ENCODE results near the gene PDK2. TPM values are rescaled to one million over a fixed set of nuclear protein-coding genes. Genes with fewer than 3 reads are reported as not detected.
A peak's percentile ranks its signal among the peaks of the same experiment; 100 is the strongest.

Gene PDK2
- total and polyA plus RNA-seq, 12 donors = 88.1 to 337 (median 225) TPM

DNA sequence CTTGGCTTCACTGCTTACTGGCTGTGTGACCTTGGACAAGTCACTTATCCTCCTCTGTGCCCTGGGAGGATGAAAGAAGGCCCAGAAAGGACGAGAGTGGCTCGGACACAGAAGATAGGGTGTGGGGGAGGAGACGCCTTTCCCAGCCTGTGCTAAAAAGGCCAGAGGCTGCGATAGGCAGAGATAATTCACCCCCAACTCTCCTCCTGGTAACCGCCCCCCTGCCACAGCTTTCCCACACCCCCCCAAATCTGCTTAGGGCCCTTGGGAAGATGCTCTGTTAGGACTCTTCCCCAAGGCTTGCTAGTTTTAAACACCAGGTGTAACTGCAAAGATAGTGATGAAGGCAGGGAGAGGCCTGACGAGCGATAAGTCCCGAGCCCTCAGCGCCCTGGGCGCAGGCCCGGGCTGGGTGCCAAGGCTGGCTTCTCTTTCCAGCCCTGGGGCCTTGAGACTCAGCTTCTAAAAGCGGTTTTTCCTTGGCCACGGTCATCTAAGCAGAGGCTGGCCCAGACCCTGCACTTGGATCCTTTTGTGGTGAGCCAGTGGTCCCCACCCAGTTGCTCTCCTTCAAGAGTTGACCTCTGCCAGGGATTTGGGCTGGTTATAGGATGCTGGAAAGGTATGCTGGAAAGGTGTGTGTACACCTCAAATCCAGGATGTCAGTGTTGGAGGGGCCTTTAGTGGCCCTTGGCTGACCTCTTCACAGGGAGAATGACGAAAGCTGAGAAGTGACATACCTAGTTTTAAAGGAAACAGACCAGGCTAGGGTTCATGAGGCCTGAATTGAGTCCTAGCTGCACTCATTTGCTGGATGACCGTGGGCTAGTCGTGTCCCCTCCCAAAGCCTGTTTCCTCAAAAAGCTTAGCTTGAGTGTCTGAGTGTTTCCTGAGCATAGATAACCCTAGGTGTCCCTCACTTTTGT, 58.8 kb downstream of the PDK2 start:
- H3K9me3 ChIP-seq = no peaks in the 10 kb centered on the region
- 14% methylated on average over 16 of the region's 16 CpGs for WGBS, 2 donors
- H3K36me3 ChIP-seq = no peaks in the 10 kb centered on the region
- H3K4me1 ChIP-seq = peaks cover 28 to 59% (median 47%) of the 10 kb centered on the region in 9 donors
- no peaks in the 10 kb centered on the region for H3K27me3 ChIP-seq
- peak; percentile 62 to 78 for DNase-seq
- H3K4me3 ChIP-seq = no peak overlapping the region
- ATAC-seq = peak in 6 of 8 donors; percentile 8 to 29 (median 16)
- intact Hi-C loops (cut with DNase I) = loop anchor here in 1 of 10 donors (5.0 kb wide), 1 partner anchor 57 kb away; the partner anchor contains the start of gene PDK2
- TF ChIP-seq, protein P1, sequence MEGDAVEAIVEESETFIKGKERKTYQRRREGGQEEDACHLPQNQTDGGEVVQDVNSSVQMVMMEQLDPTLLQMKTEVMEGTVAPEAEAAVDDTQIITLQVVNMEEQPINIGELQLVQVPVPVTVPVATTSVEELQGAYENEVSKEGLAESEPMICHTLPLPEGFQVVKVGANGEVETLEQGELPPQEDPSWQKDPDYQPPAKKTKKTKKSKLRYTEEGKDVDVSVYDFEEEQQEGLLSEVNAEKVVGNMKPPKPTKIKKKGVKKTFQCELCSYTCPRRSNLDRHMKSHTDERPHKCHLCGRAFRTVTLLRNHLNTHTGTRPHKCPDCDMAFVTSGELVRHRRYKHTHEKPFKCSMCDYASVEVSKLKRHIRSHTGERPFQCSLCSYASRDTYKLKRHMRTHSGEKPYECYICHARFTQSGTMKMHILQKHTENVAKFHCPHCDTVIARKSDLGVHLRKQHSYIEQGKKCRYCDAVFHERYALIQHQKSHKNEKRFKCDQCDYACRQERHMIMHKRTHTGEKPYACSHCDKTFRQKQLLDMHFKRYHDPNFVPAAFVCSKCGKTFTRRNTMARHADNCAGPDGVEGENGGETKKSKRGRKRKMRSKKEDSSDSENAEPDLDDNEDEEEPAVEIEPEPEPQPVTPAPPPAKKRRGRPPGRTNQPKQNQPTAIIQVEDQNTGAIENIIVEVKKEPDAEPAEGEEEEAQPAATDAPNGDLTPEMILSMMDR (IDR thresholded peaks at IDR 0.05) = no peak
- H3K27ac ChIP-seq = peak overlapping the region; percentile 39 to 99 (median 98)

DNA sequence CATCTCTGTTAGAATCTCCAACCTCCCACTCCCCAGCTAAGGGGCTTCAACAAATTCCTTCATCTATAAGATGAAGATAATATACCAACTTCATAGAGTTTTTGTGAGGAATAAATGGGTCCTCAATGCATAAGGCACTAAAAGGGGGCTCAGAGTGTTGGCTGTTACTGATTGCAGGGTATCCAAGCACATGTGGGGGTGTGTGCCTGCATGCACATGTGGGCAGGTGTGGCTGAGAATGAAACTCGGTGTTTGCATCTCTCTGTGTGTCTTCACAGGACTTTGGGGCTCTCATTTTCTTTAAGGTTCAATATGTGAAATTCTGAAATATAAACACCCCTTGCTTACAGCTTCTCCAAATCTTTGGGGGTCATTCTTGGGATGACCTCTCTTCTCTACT, 59.5 kb downstream of the PDK2 start:
- Histone ChIP-seq H3K4me3 (no peak overlapping the region), H3K27ac (peak overlapping the region; percentile 30 to 99 (median 98)), H3K27me3 (no peaks in the 10 kb centered on the region), H3K36me3 (no peaks in the 10 kb centered on the region), H3K4me1 (peaks cover 28 to 53% (median 47%) of the 10 kb centered on the region in 9 donors), H3K9me3 (no peaks in the 10 kb centered on the region)
- intact Hi-C loops (cut with DNase I) = loop anchor here in 1 of 10 donors (5.0 kb wide), 1 partner anchor 57 kb away; the partner anchor contains the start of gene PDK2
- 37 to 59% methylated on average over 1 of the region's 1 CpG for WGBS, 2 donors
- TF ChIP-seq, protein P1 (IDR thresholded peaks at IDR 0.05) = no peak
- ATAC-seq (no peak), DNase-seq (no peak)

DNA sequence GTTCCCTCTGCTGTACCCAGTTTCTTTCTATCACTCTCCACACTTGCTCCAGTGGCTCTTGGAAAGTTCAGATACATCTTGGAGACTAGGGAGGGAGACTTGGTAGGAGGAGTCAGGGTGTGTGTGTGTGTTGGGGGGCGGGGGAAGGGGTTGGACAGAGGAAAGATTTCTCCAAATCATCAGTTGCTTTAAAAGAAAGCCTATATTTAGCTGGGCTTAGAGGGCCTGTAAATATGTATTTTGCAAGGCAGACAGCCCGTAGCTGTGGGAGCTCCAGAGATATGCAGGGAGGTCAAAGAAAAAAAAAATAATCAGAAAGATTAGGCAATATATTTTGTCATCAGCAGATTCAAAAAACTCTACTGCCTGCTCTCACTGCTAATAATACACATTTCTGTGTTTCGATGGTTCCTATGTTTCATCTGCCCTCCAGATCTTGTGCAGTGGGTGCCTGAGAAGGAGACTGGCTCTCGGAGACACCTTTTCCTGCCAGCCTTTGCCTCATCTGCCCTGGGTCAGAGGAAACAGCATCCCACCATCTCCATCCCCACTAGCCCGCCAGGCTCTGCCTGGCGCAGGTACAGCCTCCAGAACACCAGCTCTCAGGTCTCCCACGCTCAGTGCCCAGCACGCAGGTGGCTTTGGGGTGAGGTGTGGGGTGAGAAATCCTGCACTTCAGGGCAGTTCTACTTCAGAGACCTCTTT, 60.1 kb downstream of the PDK2 start:
- H3K27ac ChIP-seq = peak overlapping the region; percentile 49 to 99 (median 97)
- no peaks in the 10 kb centered on the region for H3K27me3 ChIP-seq
- intact Hi-C loops (cut with DNase I) = no loop called here
- peaks cover 28 to 50% (median 47%) of the 10 kb centered on the region in 9 donors for H3K4me1 ChIP-seq
- 68 to 74% methylated on average over 8 of the region's 8 CpGs for WGBS, 2 donors
- ATAC-seq = no peak
- H3K4me3 ChIP-seq = no peak overlapping the region
- TF ChIP-seq, protein P1 (IDR thresholded peaks at IDR 0.05) = no peak
- DNase-seq = peak; percentile 16 to 62
- no peaks in the 10 kb centered on the region for H3K9me3 ChIP-seq
- H3K36me3 ChIP-seq = no peaks in the 10 kb centered on the region

DNA sequence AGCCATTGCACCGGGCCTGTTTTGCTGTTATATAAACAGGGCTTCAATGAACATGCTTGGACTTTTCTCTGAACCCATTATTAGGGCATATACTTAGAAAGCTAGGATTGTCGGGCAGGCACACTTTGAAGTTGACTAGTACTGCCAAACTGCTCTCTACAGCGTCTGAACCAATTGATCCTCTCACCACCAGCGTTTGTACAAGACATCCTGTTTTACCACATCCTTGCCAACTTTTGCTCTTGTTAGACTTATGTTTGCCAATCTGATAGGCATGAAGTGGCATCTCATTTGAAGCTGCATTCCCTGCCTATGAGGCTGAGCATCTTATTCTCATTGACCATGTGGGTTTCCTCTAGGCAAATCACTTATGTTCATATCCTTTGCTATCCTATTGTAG, 62.7 kb downstream of the PDK2 start:
- intact Hi-C loops (cut with DNase I) = no loop called here
- Histone ChIP-seq H3K4me3 (no peak overlapping the region), H3K27ac (no peak overlapping the region), H3K4me1 (peaks cover 22 to 54% (median 44%) of the 10 kb centered on the region in 9 donors), H3K27me3 (no peaks in the 10 kb centered on the region), H3K36me3 (no peaks in the 10 kb centered on the region), H3K9me3 (no peaks in the 10 kb centered on the region)
- 49 to 50% methylated on average over 4 of the region's 4 CpGs for WGBS, 2 donors
- no peak for ATAC-seq
- TF ChIP-seq, protein P1 (IDR thresholded peaks at IDR 0.05) = no peak
- no peak for DNase-seq

Measured in heart right ventricle (tissue), 16 donors.